Smooth muscle cell (in vitro differentiated cells): ENCODE data around the gene NTM. TPM values are rescaled to one million over a fixed set of nuclear protein-coding genes. Genes with fewer than 3 reads are reported as not detected.

Experiments
- DNase-seq: peaks from one replicate; lab custom pipeline; 2025; ENCODE audit not compliant: unreplicated experiment; lab: John Stamatoyannopoulos, UW
- H2AFZ ChIP-seq: fragments of 200-600 bp; sonication (generic); 2 replicates; pipeline ENCODE4 v1.6.0; 2016; ENCODE audit warnings: antibody characterized with exemption, low read depth, mild to moderate bottlenecking
- H3F3A ChIP-seq: fragments of 200-600 bp; sonication (generic); 2 replicates; pipeline ENCODE4 v1.6.0; 2017; ENCODE audit warnings: antibody characterized with exemption, low read depth
- H3K27ac ChIP-seq: fragments of 200-600 bp; sonication (generic); 2 replicates; pipeline ENCODE4 v1.5.1; 2016; ENCODE audit warnings: low read depth, mild to moderate bottlenecking
- H3K27me3 ChIP-seq: fragments of 200-600 bp; sonication (generic); 2 replicates; pipeline ENCODE4 v1.6.1; 2016; ENCODE audit warnings: low read depth, mild to moderate bottlenecking
- H3K36me3 ChIP-seq: fragments of 200-600 bp; sonication (generic); 2 replicates; pipeline ENCODE4 v1.5.1; 2016; ENCODE audit warnings: low read depth
- H3K4me1 ChIP-seq: fragments of 200-600 bp; sonication (generic); 2 replicates; pipeline ENCODE4 v1.5.1; 2016; ENCODE audit warnings: low read depth
- H3K4me2 ChIP-seq: fragments of 200-600 bp; sonication (generic); 2 replicates; pipeline ENCODE4 v1.6.0; 2016; ENCODE audit warnings: mild to moderate bottlenecking
- H3K4me3 ChIP-seq: fragments of 200-600 bp; sonication (generic); 2 replicates; pipeline ENCODE4 v1.5.1; 2016; ENCODE audit warnings: mild to moderate bottlenecking
- H3K79me2 ChIP-seq: fragments of 200-600 bp; sonication (generic); 2 replicates; pipeline ENCODE4 v1.6.0; 2016; ENCODE audit warnings: low read depth, mild to moderate bottlenecking
- H3K9ac ChIP-seq: fragments of 200-600 bp; sonication (generic); 2 replicates; pipeline ENCODE4 v1.6.0; 2016; ENCODE audit warnings: low read depth
- H3K9me3 ChIP-seq: fragments of 200-600 bp; sonication (generic); replicated peaks from 2 replicates; pipeline ENCODE4 v1.5.1; 2016; ENCODE audit warnings: low read depth
- H4K20me1 ChIP-seq: fragments of 200-600 bp; sonication (generic); 2 replicates; pipeline ENCODE4 v1.6.0; 2016; ENCODE audit warnings: low read depth
- WGBS: methylation state at CpG from one replicate; pipeline ENCODE4 v1.1.7; 2016; ENCODE audit warnings: low lambda C conversion rate; 5-methylcytosine and 5-hydroxymethylcytosine counted together
- polyA plus RNA-seq: library from polyadenylated mRNA; unstranded; fragments of >200 nt; fragmentation: Nextera tagmentation; extraction: Ambion mirVana; gene quantifications from 2 replicates; pipeline ENCODE4 v1.2.1, GENCODE V29; 2016
- total RNA-seq: library from RNA; depleted of rRNA; stranded (reverse); fragments of >200 nt; gene quantifications from 2 replicates; pipeline ENCODE4 v1.2.3, GENCODE V29; 2014
- TF ChIP-seq, protein P1 (sequence below): fragments of 200-600 bp; sonication (generic); IDR thresholded peaks from 2 replicates; pipeline ENCODE4 v1.5.1; 2017; ENCODE audit warnings: borderline replicate concordance, mild to moderate bottlenecking, antibody characterized with exemption; ENCODE audit not compliant: insufficient read depth, poor library complexity, severe bottlenecking

Gene NTM
- total and polyA plus RNA-seq, 2 experiments from 2014 or later = 68.9 to 123 TPM

DNA sequence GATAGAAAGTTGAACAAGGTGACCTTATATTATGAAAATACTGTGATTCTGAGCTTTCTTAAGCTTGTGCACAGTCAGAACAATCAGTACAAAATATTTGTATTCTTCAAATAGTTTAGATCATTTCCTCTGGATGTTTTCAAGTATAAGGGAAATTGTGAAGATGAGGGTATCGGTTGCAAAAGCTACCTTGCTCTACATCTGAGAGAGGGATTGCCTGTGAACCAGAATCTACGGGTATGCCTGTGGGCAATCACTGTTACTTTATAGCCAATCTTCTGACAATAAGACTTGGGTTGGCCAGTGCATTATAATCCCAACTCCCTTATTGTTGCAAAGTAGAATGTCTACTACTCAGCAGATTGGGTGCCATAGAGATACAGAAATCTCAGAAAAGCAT, 90.5 kb downstream of the NTM start:
- 92% methylated on average over 2 of the region's 2 CpGs for WGBS
- no peak overlapping the region for H3K9ac ChIP-seq
- no peaks in the 10 kb centered on the region for H3K79me2 ChIP-seq

DNA sequence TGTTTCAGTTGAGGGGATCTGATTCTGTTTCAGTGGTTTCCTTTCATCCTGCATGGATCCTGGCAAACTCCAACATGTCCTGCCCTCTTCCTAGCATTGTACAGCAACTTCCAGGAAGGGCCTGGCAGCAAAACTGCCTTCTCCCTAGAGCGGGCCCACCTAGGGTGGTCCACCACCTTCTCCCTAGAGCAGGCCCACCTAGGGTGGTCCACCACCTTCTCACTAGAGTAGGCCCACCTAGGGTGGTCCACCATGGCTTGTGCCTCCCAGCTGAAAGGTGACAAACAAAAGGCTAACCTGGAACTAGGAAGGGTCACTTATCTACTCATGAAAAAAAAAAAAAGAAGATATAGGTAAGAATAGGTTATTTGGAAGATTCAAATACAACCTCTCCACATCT, 92.2 kb downstream of the NTM start:
- Histone ChIP-seq H3K36me3 (no peaks in the 10 kb centered on the region), H3K9me3 (no peaks in the 10 kb centered on the region), H3K4me3 (no peak overlapping the region), H3K27ac (no peak overlapping the region), H3K4me1 (no peaks in the 10 kb centered on the region), H2AFZ (no peak overlapping the region), H3F3A (no peaks in the 10 kb centered on the region), H3K9ac (no peak overlapping the region), H3K4me2 (no peak overlapping the region), H4K20me1 (no peaks in the 10 kb centered on the region), H3K79me2 (no peaks in the 10 kb centered on the region), H3K27me3 (peaks cover 25% of the 10 kb centered on the region)
- TF ChIP-seq, protein P1, sequence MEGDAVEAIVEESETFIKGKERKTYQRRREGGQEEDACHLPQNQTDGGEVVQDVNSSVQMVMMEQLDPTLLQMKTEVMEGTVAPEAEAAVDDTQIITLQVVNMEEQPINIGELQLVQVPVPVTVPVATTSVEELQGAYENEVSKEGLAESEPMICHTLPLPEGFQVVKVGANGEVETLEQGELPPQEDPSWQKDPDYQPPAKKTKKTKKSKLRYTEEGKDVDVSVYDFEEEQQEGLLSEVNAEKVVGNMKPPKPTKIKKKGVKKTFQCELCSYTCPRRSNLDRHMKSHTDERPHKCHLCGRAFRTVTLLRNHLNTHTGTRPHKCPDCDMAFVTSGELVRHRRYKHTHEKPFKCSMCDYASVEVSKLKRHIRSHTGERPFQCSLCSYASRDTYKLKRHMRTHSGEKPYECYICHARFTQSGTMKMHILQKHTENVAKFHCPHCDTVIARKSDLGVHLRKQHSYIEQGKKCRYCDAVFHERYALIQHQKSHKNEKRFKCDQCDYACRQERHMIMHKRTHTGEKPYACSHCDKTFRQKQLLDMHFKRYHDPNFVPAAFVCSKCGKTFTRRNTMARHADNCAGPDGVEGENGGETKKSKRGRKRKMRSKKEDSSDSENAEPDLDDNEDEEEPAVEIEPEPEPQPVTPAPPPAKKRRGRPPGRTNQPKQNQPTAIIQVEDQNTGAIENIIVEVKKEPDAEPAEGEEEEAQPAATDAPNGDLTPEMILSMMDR = no peak
- no peak for DNase-seq
- WGBS = 100% methylated on average over 1 of the region's 1 CpG

More for the DNA sequence above, 90.5 kb downstream of the NTM start:
- Histone ChIP-seq H3F3A (no peaks in the 10 kb centered on the region), H3K36me3 (no peaks in the 10 kb centered on the region), H3K9me3 (no peaks in the 10 kb centered on the region), H3K4me3 (no peak overlapping the region), H3K4me2 (no peak overlapping the region), H2AFZ (no peak overlapping the region), H4K20me1 (no peaks in the 10 kb centered on the region), H3K27ac (no peak overlapping the region), H3K4me1 (no peaks in the 10 kb centered on the region), H3K27me3 (peaks cover 32% of the 10 kb centered on the region)
- DNase-seq = no peak
- TF ChIP-seq, protein P1 = no peak

DNA sequence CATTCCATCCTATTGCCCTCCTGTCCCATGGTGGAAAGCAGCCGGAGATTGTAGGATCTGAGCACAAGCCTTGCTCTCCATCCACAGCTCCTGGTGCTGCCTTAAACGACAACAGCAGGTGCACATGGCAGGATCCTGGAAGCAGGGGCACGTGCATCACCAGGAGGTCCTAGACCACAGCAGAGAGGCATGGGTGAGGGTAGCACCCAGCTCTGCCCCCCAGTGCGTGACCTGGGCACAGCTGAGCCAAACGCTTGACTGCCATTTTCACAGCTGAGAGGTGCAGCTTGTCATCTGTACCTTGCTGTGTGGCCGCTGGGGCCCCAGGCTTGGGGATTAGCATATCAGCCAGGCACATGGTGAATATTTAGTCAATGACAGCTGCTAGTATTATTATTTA, 92.7 kb downstream of the NTM start:
- H4K20me1 ChIP-seq = no peaks in the 10 kb centered on the region
- no peaks in the 10 kb centered on the region for H3K9me3 ChIP-seq
- H3K4me1 ChIP-seq = no peaks in the 10 kb centered on the region
- no peaks in the 10 kb centered on the region for H3K36me3 ChIP-seq
- no peaks in the 10 kb centered on the region for H3F3A ChIP-seq
- peaks cover 21% of the 10 kb centered on the region for H3K27me3 ChIP-seq
- no peaks in the 10 kb centered on the region for H3K79me2 ChIP-seq
- WGBS = 93% methylated on average over 6 of the region's 6 CpGs
- no peak overlapping the region for H3K4me2 ChIP-seq
- TF ChIP-seq, protein P1 = no peak
- no peak overlapping the region for H3K9ac ChIP-seq
- H2AFZ ChIP-seq = no peak overlapping the region
- no peak overlapping the region for H3K4me3 ChIP-seq
- no peak for DNase-seq
- H3K27ac ChIP-seq = no peak overlapping the region

DNA sequence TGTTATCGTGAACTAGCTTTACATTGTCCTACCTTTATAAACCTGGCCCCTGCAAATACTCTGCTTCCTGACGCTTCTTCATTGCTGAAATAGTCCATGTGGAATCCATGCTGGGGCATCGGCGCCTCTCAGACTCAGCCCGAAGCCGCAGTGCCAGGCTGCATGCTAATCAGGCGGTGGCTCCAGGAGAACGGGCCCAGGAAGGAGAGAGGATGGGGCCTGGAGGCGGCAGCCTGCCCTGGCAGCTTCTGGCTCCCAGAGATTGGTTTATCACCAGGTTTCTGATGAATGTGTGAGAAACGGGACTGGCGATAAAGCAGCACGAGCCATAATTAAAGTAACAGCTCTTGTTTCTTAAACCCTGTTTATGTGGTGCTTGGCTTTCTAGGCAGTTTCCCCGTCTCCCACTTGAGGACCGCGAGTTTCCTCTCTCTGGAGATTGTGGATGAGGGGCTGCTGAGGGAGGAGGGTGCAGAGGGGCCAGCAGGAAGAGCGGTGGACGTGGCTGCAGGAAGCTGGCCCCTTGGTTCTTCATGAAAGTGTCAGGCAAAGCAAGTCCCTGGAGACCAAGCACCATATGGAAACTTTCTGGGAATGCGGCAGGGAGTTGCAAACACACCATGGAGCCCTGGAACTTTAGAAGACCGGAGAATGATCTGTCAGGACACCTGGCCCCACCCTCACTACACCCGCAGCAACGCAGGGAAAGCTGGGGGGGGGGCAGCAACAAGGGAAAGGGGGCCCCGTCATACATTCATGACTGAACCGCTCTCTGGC, 93.4 kb downstream of the NTM start:
- Histone ChIP-seq H2AFZ (no peak overlapping the region), H3K4me3 (no peak overlapping the region), H3F3A (no peaks in the 10 kb centered on the region), H4K20me1 (no peaks in the 10 kb centered on the region), H3K4me1 (no peaks in the 10 kb centered on the region), H3K9me3 (no peaks in the 10 kb centered on the region), H3K79me2 (no peaks in the 10 kb centered on the region), H3K27ac (no peak overlapping the region), H3K4me2 (no peak overlapping the region), H3K27me3 (peaks cover 23% of the 10 kb centered on the region), H3K9ac (no peak overlapping the region), H3K36me3 (no peaks in the 10 kb centered on the region)
- TF ChIP-seq, protein P1 = no peak
- WGBS = 66% methylated on average over 23 of the region's 23 CpGs
- no peak for DNase-seq
